ENCODE results near the gene FGA. TPM values are rescaled to one million over a fixed set of nuclear protein-coding genes. Genes with fewer than 3 reads are reported as not detected.

FGA gene
- total RNA-seq, 2 experiments from 2014 or later: not detected

- POLR2A ChIA-PET: no interaction called here
- Mint-ChIP-seq H3K9me3 (ENCODE audit: low read depth) (no peaks in the 10 kb centered on the region), H3K27ac (no peak overlapping the region), H3K4me1 (no peaks in the 10 kb centered on the region), H3K4me3 (no peak overlapping the region), H3K27me3 (peaks cover 7% of the 10 kb centered on the region), H3K36me3 (ENCODE audit: low read depth) (no peaks in the 10 kb centered on the region)
- peak; percentile 66 for ATAC-seq
- DNase-seq: no peak
- CTCF ChIA-PET: interaction anchor here (1.2 to 2.9 kb wide), 3 partner anchors 58 to 269 kb away, joined by 3 to 32 read pairs (median 24); no protein-coding TSS in a partner anchor
- intact Hi-C loops (cut with DNase I, micrococcal nuclease): no loop called here
These were observed 30.1 kb downstream of the FGA start for GRCh38 chr4:154560419-154560801.

- ChIA-PET POLR2A (interaction anchor here (0.6 kb wide), 1 partner anchor 11 kb away, joined by 4 read pairs; no protein-coding TSS in a partner anchor), CTCF (interaction anchor here (0.6 to 2.9 kb wide), 15 partner anchors 9 to 1864 kb away, joined by 3 to 32 read pairs (median 4); partner anchors contain the start of gene PLRG1)
- H3K4me3 Mint-ChIP-seq: no peak overlapping the region
- DNase-seq: peak; percentile 9
- peaks cover 7% of the 10 kb centered on the region for H3K27me3 Mint-ChIP-seq
- H3K27ac Mint-ChIP-seq: no peak overlapping the region
- ATAC-seq: peak; percentile 42
- no peaks in the 10 kb centered on the region for H3K9me3 Mint-ChIP-seq (ENCODE audit: low read depth)
- H3K4me1 Mint-ChIP-seq: no peaks in the 10 kb centered on the region
- intact Hi-C loops (cut with DNase I, micrococcal nuclease): loop anchor here in 1 of 2 experiments (1.0 to 10.0 kb wide), 2 partner anchors 59 to 185 kb away; partner anchors contain the start of gene LRAT
- no peaks in the 10 kb centered on the region for H3K36me3 Mint-ChIP-seq (ENCODE audit: low read depth)
These were observed 30.8 kb downstream of the FGA start for GRCh38 chr4:154559494-154560418.

- Mint-ChIP-seq H3K27ac (no peak overlapping the region), H3K27me3 (peaks cover 7% of the 10 kb centered on the region), H3K9me3 (ENCODE audit: low read depth) (no peaks in the 10 kb centered on the region), H3K4me1 (no peaks in the 10 kb centered on the region), H3K4me3 (no peak overlapping the region), H3K36me3 (ENCODE audit: low read depth) (no peaks in the 10 kb centered on the region)
- DNase-seq: no peak
- ChIA-PET POLR2A (interaction anchor here (0.6 kb wide), 1 partner anchor 11 kb away, joined by 4 read pairs; no protein-coding TSS in a partner anchor), CTCF (interaction anchor here (0.6 to 2.9 kb wide), 17 partner anchors 9 to 1863 kb away, joined by 3 to 32 read pairs (median 4); partner anchors contain the start of gene PLRG1)
- intact Hi-C loops (cut with DNase I, micrococcal nuclease): loop anchor here in 1 of 2 experiments (1.0 to 10.0 kb wide), 2 partner anchors 59 to 186 kb away; partner anchors contain the start of gene LRAT
- ATAC-seq: no peak
These were observed 31.4 kb downstream of the FGA start for GRCh38 chr4:154559141-154559493.

- Mint-ChIP-seq H3K27ac (no peak overlapping the region), H3K4me1 (peaks cover 20% of the 10 kb centered on the region), H3K9me3 (ENCODE audit: low read depth) (no peaks in the 10 kb centered on the region), H3K27me3 (peaks cover 2% of the 10 kb centered on the region), H3K4me3 (no peak overlapping the region), H3K36me3 (ENCODE audit: low read depth) (peaks cover 8% of the 10 kb centered on the region)
- peak; percentile 47 for ATAC-seq
- intact Hi-C loops (cut with DNase I, micrococcal nuclease): loop anchor here (1.0 to 10.0 kb wide), 9 partner anchors 66 to 1401 kb away; partner anchors contain the start of genes CTSO (in 2 of the 2), LRAT (in 1 of the 2) and SFRP2 (in 1 of the 2)
- peak; percentile 81 for DNase-seq
- CTCF ChIA-PET: interaction anchor here (0.7 to 6.0 kb wide), 13 partner anchors 10 to 824 kb away, joined by 3 to 67 read pairs (median 4); partner anchors contain the start of genes FGB and FGG
- POLR2A ChIA-PET: no interaction called here
These were observed 38.5 kb downstream of the FGA start for GRCh38 chr4:154551872-154552686.

GRCh38 chr4:154549894-154550790 is 40.4 kb downstream of the FGA start, which contains the start of gene PLRG1:
PLRG1 (minus strand) TSS chr4:154550400; CDS start chr4:154550308, 92 bp downstream.
- ATAC-seq (peak; percentile 97), DNase-seq (peak; percentile 98)
- no peaks in the 10 kb centered on the region for H3K9me3 Mint-ChIP-seq (ENCODE audit: low read depth)
- peak within 1 kb of the TSS; percentile 93 for H3K27ac Mint-ChIP-seq
- H3K36me3 Mint-ChIP-seq (ENCODE audit: low read depth): peaks cover 13% of the 10 kb centered on the region
- H3K4me3 Mint-ChIP-seq: peak within 1 kb of the TSS; percentile 87
- CTCF ChIA-PET: interaction anchor here (0.6 to 6.0 kb wide), 13 partner anchors 9 to 1657 kb away, joined by 3 to 67 read pairs (median 3); partner anchors contain the start of gene FGB
- H3K27me3 Mint-ChIP-seq: peaks cover 2% of the 10 kb centered on the region
- POLR2A ChIA-PET: interaction anchor here (0.5 kb wide), 1 partner anchor 14 kb away, joined by 3 read pairs; no protein-coding TSS in a partner anchor
- intact Hi-C loops (cut with DNase I, micrococcal nuclease): loop anchor here (1.0 to 10.0 kb wide), 8 partner anchors 59 to 1402 kb away; partner anchors contain the start of genes MAP9 (in 2 of the 2), CTSO (in 1 of the 2), DCHS2 (in 1 of the 2) and LRAT (in 1 of the 2)
- H3K4me1 Mint-ChIP-seq: peaks cover 20% of the 10 kb centered on the region

GRCh38 chr4:154545689-154546088 is 44.9 kb downstream of the FGA start:
- H3K36me3 Mint-ChIP-seq (ENCODE audit: low read depth): peaks cover 39% of the 10 kb centered on the region
- CTCF ChIA-PET: no interaction called here
- peaks cover 13% of the 10 kb centered on the region for H3K4me1 Mint-ChIP-seq
- no peak overlapping the region for H3K27ac Mint-ChIP-seq
- no peaks in the 10 kb centered on the region for H3K27me3 Mint-ChIP-seq
- intact Hi-C loops (cut with DNase I, micrococcal nuclease): no loop called here
- no peaks in the 10 kb centered on the region for H3K9me3 Mint-ChIP-seq (ENCODE audit: low read depth)
- POLR2A ChIA-PET: no interaction called here
- no peak overlapping the region for H3K4me3 Mint-ChIP-seq
- no peak for ATAC-seq
- no peak for DNase-seq

DNA sequence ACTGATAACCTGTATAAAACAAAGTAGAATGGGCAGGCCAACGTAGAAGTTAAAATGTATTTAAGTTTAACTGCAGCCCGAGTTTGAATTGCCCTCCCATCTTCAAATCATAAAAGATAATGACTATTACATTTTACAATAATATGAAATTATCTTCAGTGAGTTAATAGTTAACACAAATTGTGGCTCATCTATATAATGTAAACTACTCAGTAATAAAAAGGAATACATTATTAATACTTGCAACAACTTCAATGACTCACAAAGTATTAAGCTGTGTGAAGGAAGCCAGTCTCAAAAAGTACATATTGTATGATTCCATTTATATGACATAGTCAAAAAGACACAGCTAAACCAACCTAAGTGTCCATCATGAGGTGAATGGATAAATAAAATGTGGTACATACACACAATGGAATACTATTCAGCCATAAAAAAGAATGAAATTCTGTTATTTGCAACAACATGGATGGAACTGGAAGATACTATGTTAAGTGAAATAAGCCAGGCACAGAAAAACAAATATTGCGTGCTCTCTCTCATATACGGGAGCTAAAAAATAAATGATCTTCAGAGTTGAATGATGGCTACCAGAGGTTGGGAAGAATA is 48.2 kb downstream of the FGA start:
- Mint-ChIP-seq H3K9me3 (ENCODE audit: low read depth) (no peaks in the 10 kb centered on the region), H3K27me3 (no peaks in the 10 kb centered on the region), H3K4me1 (peaks cover 1% of the 10 kb centered on the region), H3K36me3 (ENCODE audit: low read depth) (peaks cover 52% of the 10 kb centered on the region), H3K27ac (no peak overlapping the region), H3K4me3 (no peak overlapping the region)
- no peak for ATAC-seq
- DNase-seq: no peak
- CTCF ChIA-PET: interaction anchor here (1.6 kb wide), 1 partner anchor 8 kb away, joined by 3 read pairs; no protein-coding TSS in a partner anchor
- POLR2A ChIA-PET: no interaction called here
- intact Hi-C loops (cut with DNase I, micrococcal nuclease): no loop called here

Other genes with a start within 250 kb of the FGA start
- under 1 TPM; 0.05 to 0.14 TPM for gene DCHS2, start 98.9 kb downstream of the FGA start, total RNA-seq
- 100 to 1,000 TPM; 123 to 125 TPM for gene PLRG1, start 40.3 kb downstream of the FGA start, total RNA-seq
- not detected for gene FGB, start 27.7 kb downstream of the FGA start, total RNA-seq
- not detected for gene FGG, start 21.9 kb upstream of the FGA start, total RNA-seq
- gene LRAT, start 153.3 kb upstream of the FGA start, total RNA-seq: not detected
- gene RBM46, start 190.5 kb upstream of the FGA start, total RNA-seq: not detected